Measurements from ENCODE around the gene AFAP1. TPM values are rescaled to one million over a fixed set of nuclear protein-coding genes. Genes with fewer than 3 reads are reported as not detected.

Gene AFAP1
- total RNA-seq, 1 donor from 2014 or later: 19.3 TPM

DNA sequence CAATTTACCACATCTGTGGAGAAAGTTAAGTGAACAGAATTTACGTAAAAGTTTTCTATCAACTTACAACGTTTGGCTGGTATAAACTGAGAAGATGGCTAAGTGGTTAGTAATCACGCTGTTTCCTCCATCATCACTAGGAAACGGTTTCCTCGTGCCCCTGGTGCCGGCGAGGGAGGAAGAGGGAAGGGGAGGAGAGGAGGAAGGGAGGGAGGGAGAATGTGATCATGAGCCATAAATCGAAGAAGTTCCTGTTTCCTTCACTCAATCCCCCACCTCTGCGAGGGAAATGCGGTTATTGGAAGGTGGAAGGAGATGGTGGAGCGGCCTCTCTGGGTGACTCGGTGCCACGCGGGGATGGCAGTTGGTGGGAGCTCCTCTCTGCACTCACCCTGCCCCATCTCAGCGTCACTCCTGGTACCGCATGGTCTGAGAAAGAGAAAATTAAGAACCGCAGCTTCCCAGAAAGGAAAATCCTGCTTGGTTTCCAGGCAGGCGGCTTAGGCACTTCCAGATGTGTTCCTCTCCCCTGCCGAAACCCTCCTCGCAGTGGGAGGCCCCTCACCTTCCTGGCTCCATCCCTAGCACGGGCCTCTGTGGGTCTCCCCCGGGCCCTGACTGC is 216.8 kb downstream of the AFAP1 start:
- DNase-seq (ENCODE audit: low read depth in 2 of 2): peak in 1 of 2 donors; percentile 23

DNA sequence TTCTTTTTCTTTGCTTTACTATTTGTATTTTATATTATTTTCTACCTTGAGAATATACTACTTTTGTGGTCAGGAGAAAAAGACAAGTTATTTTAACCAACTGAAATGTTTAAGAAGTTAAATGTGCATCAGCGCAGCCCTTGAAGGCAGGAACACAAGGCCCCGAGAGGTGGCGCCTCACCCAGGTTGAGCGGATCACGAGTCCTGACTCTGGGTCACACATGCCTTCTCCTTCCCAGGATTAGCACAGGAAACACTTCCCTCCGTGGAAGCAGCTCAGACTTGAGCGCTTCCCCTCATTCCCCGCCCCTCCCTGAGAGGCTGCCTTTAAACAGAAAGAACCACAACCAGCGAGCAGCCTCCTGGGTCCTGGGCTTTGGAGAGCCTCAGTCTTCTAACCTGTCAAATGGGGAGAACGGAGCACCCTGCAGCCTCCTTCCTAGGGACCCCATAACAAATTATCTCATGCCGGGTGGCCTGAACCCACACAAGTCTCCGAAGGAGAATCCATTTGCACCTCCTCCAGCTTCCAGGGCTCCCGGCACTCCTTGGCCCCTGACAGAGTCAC is 217.6 kb downstream of the AFAP1 start:
- DNase-seq (ENCODE audit: low read depth in 2 of 2): peak in 1 of 2 donors; percentile 53

DNA sequence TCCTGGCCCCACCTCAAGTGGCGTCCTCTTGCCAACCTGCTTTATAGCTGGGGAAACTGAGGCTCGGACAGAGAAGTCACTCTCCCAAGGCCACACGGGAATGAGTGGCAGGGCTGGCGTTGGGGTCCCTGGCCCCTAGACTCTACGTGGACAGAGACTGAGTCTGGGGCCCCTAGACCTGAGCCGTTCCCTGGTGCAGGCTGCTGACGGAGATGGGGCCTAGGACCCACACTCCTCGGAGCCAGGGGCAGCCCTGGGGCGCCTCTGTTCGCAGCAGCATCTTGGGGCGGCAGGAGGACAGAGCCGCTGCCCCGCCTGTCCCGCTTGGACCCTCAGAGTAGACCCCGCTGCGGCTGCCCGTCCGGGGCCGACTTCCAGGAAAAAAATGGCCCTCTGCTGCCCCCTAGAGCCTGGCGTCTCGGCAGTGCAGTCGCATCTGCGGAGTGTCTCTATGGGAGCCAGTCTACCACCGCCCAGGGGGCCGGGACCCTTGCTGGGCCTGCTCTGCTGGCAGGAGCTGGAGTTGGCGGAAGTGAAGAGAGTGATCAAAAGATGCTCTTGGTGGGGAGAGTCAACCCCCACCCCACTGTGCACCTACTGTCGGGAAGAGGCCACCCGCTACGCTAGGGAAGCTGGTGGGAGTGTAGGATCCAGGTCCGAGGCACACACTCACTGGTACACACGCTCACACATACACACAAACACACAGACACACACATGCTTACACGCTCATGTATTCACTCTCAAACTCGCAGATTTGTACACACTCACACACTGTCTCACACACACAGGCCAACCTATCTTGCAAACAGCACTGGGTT is 220.1 kb downstream of the AFAP1 start:
- peak in 1 of 2 donors; percentile 50 for DNase-seq (ENCODE audit: low read depth in 2 of 2)

DNA sequence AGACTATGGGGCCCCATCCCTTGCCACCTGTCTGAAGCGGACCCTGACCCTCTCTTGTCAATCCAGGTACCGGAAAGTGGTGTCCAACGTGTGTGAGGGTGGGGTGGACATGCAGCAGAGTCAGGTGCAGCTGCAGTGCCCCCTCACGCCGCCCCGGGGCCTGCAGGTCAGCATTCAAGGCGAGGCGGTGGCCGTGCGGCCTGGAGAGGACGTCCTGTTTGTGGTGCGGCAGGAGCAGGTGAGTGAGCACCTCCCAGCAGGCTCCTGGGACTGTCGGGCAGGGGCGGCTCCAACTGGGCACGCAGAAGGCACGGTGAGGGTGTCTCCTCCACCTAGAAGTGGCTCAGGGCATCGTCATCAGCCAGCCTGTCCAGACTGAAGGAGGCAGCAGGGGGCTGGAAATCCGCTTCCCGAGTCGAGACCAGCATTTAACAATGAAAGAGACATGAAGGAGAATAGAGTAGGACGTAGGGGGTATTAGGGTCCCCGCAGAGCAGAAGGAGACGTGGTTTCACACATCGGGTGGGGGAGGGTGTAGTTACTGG is 221.6 kb downstream of the AFAP1 start:
- DNase-seq (ENCODE audit: low read depth in 2 of 2): no peak

DNA sequence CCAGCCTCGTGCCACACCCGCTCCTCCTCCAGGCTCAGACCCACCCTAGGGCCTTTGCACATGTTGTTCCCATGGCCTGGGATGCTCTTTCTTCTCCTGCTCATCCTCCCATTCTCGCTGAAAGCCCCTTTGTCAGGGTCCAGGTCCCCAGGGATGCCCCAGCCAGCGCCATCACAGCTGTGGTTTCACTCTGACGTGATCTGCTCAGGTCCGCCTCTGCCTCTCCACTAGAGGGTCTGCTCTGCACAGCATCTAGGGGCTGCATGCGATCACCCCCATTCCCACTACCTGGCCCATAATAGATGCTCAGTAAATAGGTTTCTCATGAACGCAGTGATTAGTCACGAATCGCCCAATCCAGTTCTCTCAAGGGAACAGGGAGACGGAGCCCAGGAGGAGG is 222.5 kb downstream of the AFAP1 start:
- DNase-seq (ENCODE audit: low read depth in 2 of 2): no peak

DNA sequence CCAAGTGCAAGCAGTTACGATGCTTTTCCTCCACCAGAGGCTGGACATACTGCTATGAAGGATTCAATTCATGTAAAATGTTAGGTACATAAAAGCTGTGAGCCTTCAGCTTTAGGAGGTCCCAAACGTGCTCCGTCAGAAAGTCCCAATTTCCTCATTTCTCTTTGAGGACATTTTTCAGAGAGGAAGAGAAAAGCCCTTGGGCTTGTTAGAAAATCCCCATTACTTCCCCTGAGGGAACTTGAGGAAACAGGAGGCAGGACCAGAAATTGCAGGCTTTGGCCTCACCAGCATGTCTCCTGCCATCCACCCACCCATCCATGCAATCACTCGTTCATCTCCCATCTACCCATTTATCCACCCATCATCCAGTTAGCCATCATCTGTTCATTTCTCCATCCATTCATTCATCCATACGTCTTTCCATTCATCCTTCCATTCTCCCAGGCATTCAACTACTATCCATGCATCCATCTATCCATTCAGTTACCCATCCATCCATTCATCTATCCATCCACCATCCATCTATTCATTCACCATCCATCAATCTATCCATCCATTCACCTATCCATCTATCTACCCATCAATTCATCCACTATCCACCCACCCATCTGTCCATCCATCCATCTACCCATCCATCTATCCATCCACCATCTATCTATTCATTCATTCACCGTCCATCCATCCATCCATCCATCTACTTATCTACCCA is 223.5 kb downstream of the AFAP1 start:
- no peak for DNase-seq (ENCODE audit: low read depth in 2 of 2)

DNA sequence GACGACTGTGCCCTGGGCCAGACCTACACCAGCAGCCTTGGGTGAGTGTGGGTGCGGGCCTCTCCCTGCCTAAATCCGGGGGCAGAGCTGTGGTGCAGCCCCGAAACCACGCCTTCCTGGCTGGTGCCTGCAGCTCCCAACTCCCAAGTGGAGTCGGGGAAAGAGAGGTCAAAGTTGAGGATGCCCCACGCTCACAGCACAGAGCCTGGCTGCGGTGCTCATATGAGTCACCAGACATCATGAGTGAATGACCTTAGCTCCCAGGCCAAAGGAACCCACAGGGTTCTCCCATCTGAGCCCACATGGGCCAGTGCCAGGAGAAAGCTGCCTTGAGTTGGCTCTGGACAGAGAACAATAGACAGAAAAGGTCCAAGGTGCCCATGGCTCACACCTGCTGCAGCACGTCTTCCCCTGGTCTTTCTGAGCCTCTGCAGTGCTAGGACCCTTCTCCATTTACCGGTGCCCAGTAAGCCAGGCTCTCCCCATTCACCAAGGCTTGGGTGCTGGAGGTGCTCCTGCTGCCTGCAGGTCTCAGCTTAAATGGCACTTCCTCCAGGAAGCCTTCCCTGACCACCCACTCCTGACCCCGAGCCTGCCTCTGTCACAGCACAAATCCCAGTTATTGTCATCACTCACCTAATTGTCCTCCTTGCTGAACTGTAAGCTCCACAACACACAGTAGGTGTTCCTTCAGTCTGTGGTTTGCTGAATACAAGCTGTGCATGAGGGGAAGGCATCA is 224.2 kb downstream of the AFAP1 start:
- DNase-seq (ENCODE audit: low read depth in 2 of 2): no peak

DNA sequence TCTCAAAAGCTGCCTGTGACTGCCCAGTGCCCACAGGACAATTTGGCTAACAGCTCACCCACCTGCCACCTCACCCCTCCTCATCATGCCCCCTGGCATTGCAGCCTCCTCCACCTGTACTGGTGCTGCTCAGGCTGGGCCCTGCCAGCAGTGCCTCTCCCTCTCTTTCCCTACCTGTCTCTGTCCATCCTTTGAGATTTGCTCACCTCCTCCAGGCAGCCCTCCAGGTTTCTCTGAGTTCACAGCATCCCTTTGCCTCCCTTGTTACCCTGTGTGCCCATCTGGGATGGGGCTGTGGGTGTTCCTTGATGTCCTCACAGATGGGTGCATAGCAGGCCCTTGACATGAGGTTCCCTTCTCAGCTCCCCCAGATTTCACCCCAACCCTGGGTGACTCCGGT is 224.9 kb downstream of the AFAP1 start:
- no peak for DNase-seq (ENCODE audit: low read depth in 2 of 2)

DNA sequence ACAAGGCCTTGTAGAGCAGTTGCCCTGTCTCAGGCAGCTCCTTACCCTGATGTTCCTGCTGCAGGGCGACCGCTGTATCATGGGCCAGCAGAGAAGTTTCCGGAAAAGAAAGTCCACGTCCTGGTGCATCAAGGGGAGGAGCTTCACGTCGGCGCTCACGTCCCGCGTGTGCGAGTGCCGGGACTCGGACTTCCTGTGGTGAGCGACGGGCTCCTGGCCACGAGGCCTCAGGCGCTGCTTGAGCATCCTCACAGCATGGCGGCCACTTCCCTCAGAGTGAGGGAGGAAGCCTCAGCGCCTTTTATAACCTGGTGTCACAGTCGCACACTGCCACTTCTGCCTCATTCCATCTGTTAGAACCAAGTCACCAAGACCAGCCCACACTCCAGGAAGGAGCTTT is 225.5 kb downstream of the AFAP1 start:
- DNase-seq (ENCODE audit: low read depth in 2 of 2): no peak

DNA sequence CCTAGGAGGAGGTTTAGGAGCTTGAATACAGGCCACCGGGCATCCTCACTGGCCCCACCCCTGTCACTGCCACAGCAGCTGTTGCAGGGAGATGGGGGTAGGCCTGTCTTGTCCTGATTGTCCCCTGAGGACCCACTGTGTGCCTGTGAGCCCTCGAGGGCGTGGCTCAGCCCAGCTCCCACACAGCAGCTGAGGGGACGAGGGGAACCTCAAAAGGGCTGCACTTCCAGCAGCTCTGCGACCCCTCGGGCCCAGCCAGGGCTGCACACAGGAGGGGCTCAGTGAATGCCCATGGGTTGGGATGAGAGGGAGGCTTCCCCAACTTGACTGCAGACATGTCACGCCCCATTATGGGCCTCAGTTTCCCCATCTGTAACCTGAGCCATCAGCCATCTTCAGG is 225.9 kb downstream of the AFAP1 start:
- DNase-seq (ENCODE audit: low read depth in 2 of 2): no peak

DNA sequence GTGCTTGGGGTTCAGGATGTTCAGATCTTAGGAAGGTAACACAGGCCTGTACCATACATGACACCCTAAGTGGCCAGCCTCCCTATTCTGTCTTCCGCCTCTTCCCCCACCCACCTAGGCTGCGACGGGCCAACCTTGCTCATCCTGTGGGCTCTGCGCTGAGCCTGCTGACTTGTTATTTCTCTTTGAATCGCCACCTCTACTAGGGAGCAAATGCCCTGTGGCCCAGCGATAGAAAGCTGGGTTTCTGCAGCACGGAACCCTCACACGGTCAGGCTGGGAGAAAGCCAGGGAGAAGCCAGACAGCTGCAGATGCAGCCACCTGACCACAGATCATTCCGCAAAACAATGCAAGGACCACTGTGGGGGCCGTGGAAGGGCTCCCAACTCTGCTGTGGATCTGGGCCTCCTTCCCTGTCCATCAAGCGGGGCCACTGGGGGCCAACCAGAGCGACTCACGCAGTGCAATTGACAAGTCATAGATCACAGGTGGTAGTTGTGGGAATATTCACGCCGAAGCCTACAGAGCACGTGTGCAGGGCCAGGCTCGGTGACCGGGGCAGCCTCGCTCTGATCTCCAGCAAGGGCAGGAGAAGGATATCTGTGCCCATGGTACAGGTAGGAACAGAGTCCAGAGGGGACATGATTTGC is 227.5 kb downstream of the AFAP1 start:
- no peak for DNase-seq (ENCODE audit: low read depth in 2 of 2)

DNA sequence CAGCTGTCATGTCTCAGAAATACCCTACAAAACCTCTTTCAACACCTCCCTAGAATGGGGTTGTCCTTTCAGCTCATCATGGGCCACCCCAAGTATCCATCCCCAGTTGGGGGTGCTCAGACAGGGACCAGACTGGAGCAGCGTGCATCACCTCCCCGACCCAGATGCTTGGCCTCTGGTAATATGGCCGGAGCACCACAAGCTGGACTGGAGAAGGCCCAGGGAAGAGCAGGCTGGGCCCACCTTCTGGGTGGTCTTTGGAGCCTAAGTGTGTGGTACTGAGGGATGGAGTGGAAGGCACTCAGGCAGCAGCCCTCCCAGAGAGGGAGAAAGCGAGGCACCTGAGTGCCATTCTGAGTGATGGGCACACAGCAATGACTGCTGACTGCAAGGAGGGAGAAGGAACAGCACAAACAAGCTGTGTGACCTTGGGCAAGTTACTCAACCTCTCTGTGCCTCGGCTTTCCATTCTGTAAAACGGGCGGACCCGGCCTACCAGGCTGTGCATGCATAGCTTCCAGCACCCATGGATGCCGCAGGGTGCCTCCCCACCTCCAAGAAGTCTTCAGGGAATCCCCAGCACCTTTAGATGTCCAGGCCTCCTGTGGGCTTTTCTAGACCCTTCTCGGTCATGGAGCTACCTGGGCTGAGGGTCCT is 228.2 kb downstream of the AFAP1 start:
- no peak for DNase-seq (ENCODE audit: low read depth in 2 of 2)

DNA sequence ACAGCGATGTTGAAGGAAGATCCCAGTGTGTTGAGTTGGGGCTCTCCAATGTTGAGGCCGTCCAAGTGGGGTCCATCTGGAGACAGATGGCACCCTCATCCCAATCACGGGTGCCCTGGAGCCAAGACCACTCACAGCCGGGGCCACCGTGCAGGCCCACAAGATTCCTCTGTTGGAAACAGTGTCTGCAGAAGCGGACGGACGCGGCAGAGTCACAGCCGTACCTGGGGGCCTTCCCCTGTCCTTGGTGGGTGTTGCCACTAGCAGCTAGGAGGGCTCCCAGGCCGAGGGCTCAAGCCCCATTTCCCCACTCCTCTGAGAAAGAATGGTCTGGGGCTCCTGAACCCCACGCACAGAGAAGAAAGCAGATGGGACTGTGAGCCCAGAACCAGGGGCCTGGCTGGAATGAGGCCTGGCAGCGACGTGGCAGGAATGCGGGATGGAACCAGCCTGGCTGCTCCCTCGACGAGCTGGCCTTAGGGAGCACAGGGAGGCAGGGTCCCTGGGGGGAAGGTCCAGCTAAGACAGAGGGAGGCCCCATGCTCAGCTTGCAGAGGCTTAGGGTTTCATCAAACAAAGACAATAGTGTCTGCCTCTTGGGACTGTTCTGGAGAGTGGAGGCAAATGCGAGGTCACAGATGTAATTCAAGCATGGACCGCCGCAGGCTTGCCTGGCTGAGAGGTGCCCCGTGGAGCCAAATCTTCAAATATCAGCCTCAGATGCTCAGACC is 228.9 kb downstream of the AFAP1 start:
- no peak for DNase-seq (ENCODE audit: low read depth in 2 of 2)

DNA sequence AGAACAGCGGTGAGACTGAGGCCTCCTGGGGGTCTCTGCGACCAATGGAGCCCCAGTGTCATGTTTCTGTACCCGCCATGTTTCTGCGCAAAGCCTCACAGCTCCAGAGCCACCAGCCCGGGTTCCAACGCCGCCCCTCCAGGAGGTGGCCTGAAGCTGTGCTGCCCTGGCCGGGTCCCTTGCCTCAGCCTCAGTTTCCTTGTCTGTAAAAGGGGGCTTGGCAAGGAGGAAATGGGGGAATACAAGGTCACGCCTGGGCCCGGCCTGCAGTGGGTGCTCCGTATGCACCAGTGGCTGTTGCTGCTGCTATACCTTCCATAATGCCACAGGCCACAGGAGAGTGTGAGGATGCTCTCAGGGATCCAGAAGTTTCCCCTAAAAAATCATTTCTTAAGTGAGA is 229.5 kb downstream of the AFAP1 start:
- no peak for DNase-seq (ENCODE audit: low read depth in 2 of 2)

DNA sequence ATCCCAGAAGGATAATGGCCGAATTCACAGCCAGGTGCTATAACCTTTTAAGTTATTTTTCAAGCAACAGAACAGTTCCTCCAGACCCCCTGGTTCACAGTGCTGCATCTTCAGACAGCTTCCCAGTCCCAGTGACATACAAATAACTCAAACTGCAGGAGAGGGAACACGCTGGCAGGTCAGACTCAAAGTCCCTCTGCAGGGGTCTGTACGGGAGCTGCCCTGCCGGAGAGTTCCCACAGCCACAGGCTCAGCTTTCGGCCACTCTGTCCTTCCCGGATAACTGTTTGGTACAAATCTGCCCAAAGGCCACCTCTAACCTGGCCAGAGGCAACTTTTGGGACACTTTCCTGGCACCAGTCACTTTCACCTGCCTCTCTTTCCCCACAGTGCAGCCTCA is 230.2 kb downstream of the AFAP1 start:
- DNase-seq (ENCODE audit: low read depth in 2 of 2): no peak

DNA sequence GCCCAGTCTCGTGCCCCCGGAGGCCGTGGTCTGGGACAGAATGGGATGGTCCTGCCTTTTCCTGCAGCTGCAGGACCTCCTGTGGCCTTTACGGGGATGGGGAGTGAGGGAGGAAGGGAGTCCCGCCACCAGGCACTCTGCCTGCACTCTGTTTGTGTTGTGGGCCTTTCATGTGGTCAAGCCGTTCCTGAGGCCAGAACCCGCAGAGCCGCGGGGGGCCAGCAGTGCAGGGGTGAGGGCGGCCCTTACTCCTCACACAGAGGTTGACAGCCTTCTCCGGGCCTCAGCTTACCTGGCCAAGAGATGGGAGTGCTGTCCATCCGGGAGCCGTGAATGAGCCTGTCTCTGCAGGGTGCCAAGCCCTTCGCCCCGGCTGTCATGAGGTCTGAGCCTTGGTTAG is 230.7 kb downstream of the AFAP1 start:
- DNase-seq (ENCODE audit: low read depth in 2 of 2): no peak
